Eye (tissue), 1 donor: ENCODE measurements around the gene ITGA6.

Experiments used
- DNase-seq: peaks from one replicate; pipeline ENCODE4 v3.0.0-alpha.2; 2015

ITGA6 gene

DNA sequence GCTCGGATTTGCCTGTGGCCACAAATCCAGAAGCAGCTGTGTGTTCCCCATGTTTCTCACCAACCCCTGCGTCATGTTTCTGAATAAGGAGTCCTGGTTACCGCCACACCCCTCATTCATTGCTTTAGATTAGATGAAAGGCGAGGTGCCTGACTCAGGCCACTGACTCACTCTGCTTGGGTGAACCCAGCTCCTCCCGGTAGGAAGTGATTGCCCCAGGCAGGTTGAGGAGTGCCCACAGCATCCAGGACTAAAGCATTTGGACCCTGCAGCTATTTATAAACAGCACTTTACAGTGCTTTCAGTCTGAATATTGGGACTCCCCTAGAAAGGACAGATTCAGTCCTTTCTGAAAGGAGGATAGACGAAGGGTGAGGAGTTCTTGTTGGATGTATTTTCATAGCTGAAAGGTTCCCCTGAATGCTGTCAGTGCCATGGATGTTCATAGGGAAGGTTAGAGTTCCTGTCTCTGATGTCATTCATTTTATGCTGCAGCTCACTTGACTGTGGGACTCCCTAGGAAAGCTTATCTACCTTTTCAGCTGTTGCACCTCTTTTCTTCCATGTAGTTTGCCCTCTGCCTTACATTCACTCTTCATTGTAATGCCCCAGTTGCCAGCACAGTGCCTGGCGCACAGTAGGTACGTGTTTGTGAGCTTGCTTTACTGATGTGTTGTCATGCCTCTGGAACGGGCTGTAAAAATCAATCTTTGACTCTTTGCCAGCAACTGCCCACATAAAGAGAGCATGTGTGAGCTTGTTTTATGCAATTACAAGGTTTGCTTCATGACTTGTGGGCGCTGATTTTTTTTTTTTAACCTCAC is 14.9 kb downstream of the ITGA6 start:
- peak; percentile 30 for DNase-seq

DNA sequence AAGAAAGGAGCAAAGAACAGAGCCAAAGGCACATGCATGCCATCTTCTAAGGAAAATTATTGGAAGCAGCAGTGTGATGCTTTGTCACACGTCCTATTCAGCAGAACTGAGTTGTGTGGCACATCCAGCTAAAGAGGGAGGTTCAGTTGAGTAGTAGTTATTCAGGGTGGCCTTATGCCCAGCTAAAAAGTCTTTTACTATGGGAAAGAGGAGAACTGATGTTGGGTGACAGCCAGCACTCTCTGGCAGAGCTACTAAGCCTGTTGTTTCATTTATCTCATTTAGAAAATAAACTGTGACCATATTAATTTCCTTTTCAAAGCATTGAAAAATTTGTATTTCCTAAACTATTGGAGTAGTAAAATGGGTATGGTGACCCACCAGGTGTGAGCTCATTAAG is 18.5 kb downstream of the ITGA6 start:
- DNase-seq: no peak

DNA sequence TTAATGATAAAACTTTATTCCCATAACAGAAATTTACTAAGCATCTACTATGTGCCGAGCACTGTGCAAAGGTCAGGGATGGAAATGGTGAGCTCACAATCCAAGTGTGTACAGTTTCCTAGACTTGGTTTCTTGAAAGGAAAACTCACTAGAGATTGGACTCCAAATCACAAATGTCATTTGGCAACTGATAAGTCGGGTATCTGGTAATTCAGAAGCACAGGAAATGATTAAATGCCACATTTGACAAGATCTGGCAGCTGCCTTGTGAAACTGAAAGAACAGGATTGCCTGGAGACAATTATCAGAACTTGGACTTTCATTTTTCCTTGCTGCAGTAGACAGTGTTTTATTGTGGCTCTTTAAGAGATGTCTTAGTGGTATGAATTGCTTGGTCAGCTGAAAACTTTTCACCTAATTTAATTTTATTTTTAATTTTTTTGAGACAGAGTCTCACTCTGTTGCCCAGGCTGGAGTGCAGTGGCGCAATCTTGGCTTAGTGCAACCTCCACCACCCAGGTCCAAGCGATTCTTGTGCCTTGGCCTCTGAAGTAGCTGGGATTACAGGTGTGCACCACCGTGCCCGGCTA is 19.2 kb downstream of the ITGA6 start:
- DNase-seq: no peak

DNA sequence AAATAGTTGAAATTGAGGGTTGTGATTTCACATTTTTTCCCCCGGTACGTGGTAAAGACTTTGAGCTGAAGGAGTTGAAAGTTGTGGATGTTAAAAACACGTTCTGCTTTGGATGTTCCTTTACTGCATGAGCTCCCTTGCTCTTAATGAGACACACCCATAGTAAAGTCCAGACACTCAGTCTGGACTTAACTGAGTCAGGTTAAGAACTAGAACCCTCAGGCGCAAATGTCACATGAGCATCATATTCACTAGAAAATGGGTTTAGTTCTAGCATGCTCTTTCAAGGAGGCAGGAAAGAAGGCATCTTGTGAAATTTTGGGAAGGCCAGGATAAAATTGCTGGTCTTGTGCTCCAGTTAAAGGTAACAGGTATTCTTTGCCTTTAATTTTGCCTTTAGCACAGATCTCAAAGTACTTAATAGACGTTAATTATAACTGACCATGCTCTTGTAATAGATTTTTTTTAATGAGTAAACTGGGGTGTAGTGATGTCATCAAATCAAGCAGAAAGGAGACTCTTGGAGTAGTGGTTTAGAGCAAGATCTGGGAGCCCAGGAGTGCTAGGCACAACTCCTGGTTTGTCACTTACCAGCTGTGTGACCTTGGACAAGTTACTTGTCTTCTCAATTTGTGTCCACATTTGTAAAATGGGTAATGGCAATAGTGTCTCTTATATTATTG is 20.6 kb downstream of the ITGA6 start:
- DNase-seq: no peak

DNA sequence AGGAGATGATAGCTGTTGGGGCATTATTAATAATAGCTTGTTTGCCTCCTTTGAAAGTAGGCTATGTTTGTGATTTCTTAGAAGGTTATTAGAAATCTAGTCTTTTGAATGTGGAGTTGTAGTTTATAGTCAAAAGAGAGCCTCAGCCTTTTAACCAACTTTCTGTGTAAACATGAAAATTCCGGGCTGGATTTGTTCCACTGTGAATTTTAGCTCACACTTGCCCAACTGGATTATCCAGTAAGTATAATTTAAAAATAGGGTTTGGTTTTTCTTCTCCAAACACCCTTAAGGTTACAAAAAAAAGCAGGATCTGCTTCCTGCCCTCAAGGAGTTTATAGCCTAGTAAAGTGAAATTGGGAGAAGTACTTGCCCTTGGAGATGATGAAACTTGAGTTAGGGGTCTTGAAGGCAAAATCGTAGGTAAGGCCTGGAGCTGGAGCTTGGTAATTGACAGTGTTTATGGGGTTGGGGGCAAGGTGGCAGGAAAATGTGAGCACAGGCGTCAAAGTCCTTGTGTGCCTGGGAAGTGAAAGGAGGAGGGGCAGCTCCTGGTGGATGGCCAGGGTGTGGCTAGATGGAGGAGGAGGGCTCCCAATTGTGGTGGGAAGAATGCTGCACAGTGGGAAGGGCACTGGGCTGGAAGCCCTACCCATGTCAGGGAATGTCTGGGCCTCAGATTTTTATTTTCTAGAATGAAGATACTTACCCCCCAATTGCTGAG is 21.3 kb downstream of the ITGA6 start:
- no peak for DNase-seq

DNA sequence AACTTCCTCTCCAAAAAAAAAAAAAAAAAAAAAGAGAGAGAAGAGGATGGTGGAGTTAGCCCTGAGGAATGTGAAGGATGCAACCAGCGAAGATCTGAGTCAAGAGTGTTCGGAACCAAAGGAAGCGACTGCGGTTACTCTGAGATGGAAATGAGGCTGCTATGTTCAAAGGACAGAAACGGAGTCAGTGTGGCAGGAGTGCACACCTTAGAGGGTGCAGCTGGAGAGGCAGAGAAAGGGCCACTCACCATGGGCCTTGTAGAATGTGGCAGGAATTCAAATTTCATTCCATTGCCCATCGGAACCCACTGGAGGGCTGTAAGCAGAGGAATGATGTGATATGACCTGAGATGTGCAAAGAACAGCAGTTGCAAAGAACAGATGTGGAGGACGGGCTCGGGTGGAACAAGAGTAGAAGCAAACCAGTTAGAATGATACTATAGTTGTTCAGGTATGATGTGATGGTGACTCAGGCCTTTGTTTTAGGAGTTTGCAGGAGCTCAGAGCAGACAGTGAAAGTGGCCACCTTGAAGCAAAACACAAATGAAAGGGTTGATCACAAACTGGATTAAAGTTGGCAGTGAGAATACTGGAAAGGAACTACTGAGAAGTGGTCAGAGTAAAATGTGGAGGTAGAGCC is 22.6 kb downstream of the ITGA6 start:
- DNase-seq: no peak

DNA sequence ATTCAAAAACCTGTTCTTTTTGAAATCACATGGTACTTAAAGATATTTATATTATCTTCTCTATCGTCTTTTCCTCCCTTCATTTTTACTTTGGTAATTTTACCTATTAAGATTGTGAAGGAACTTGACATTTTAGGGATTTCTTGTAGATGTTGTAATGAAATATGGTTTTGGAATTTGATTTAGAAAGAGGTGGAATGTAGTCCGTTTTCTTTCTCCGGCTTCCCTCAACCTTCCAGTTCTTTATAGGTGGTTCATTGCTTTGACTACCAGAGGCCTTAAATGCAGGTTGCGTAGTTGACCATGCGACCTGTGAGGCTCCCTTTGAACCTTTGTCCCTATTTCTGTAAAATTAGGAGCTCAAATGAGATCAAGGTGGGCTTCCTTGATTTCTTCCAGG is 24.5 kb downstream of the ITGA6 start:
- no peak for DNase-seq

DNA sequence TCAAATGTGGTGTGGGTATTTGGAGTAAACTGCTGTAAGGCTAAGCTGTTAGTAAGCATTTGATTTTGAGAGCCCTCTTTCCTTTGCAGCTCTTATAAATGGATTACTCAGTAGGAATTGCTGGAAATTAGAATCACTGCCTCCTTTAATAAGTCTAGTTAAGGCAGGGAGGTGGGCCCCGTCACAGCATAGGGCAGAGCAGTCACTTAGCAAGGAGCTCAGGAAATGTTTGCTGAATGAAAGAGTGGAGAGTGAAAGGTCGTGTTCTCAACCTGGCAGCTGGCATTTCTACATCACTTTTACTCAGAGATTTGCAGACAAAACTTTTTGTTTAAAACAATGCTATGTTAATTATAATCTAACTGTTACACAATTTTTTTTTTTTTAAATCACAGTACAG is 25.5 kb downstream of the ITGA6 start:
- DNase-seq: no peak

DNA sequence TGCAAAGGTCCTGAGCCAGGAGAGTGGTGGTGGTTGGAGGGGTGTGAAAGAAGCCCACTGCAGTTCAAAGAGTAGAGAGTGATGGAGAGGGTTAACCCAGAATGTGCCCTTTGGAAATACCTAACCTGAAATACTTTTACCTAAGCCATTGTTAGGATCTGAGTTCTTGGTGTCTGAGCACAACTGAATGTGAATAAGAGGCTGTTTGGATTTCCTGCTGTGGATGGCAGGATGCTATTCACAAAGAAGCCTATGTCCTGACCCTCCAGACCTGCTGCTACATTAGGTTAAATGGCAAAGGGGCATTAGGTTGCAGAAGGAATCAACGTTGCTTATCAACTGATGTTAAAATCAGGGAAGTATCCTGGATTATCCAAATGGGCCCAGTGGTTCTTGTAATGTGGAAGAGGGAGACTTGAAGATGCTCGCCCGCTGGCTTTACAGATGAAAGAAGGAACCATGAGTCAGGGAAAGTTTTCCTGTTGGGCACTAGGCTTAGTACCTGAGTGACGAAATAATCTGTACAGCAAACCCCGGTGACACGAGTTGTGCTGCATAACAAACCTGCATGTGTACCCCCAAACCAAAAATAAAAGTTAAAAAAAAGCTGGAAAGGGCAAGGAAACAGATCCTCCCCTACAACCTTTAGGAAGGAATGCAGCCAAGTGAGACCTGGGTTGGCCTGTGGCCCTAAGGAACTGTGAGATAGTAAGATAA is 27.2 kb downstream of the ITGA6 start:
- no peak for DNase-seq

DNA sequence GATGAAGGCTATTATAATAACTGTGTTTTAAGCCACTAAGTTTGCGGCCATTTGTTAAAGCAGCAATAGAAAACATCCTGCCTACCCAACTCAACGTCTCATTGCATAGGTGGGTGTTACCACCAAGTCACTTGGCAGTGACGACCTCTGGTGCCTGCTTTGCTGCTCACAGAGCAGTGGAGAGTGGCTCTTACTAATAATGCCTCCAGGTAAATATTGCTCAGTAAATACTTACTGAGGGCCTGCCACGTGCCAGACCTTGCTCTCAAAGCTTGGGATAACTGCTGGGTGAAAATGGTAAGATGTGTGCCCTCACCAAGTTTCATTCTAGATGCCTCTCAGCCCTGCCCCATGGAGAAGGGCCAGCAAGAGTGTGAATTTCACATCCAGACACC is 27.7 kb downstream of the ITGA6 start:
- no peak for DNase-seq

DNA sequence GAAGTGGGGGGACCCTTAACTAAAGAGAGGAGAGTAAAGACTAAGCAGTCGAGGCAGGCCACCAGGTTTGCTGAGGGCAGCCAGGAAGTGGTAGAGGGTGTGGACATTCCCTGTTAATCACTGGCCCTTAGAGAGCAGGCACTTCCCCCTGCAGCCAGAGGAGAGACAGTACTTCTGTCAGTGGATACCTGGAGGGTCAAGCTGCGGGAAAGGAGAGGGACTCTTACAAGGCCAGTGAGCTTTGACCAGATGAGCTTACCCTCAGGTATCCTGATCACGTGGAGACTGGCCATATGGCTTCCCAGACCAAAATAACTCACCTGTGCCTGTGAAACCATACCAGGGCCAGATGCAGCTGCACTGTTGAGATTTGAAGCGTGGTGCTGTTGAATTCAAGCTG is 28.6 kb downstream of the ITGA6 start:
- DNase-seq: no peak

DNA sequence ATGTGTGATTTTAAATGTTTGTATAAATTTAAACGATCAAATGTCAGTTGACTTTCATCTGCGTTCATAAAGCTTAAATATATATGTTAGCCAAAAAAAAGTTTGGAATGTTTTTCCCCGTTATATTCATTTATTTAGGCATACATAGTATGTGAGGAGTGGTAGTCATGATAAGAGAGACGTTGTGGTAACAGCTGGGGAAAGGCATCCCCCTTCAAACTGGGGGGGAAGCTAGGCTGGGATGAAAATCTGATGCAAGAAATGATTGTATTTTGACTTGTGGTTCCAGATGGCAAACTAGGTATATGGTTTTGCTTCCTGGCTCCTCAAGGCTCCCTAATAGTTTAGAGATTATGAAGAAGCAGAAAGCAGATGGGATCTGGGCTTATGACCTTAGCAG is 30.1 kb downstream of the ITGA6 start:
- no peak for DNase-seq

DNA sequence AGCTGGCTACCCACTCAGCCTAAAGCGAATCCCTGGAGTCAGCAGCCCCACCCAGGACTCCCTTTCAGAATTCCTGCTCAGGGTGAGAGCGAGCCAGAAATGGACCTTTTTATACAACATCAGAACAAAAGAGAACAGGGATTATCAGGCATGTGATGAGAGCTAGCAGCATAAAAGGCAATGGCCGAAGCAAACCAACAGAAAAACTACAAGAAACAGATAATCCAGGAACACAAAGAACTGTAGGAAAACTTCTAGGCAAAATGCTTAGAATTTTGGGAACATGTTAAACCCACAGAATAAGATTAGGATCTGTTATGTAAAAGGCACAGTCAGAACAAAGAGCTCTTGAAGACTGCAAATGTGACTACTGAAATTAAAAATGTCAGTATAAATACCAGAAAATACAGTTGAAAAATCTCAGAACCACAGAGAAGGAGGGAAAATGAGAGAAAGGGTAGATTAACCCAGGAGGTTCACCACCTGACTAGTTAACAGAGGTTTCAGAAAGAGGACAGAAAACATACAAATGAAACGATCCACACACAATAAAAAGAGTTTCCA is 31.3 kb downstream of the ITGA6 start:
- DNase-seq: no peak

DNA sequence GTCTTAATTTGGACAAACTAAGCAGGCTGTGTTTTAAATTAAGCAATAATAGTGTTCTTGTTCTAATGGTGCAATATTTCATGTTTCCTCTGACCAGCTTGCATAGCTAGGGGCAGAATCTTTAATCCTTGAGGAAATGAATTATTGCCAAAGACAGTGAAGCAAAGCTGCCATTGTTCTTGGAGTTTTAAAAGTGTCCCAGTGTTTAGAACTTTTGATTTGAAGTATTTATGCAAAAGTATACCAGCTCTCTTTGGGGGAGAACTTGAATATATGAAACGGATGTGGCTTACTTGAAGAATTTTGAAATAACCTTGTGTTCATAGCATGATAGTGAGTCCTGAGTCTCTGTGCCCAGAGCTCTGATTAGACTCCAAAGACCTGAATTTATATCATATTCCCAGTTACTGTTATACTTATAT is 33.4 kb downstream of the ITGA6 start:
- no peak for DNase-seq

DNA sequence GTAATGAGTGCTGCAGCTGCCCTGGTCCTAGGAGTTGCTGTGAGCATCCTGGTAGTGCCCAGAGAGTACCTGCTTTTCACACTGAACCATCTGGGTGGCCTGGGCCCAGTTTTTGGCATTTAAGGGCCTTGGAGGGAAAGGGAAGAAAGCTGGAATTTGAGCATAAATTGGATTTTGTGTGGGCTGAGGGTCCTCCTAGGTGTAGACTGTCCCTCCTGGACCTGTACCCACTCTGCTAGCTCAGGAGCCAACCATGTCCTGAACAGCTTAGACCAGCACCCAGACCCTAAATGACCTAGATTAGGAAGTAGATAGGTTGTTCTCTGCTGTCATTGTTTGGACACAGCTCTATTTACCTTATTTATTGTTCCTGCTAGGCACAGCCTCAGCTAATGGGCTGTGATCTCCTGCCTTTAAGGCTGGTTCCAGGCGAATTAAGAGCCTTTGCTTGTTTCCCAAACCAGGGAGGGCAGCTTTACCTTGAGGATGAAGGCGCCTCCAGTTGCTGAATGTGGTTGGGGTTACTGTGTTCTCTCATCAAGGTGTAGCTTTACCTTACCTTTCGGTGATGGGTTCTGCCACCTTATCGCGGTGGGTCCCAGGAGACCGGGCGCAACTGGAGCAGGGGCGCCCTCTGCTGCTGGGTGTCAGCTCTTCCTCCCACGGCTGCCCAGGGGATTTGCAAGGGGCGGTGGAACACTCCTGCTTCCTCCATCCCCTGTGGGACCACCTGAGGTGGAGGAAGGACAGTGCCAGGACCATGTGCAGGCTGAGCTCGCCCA is 34.4 kb downstream of the ITGA6 start:
- peak; percentile 72 for DNase-seq

DNA sequence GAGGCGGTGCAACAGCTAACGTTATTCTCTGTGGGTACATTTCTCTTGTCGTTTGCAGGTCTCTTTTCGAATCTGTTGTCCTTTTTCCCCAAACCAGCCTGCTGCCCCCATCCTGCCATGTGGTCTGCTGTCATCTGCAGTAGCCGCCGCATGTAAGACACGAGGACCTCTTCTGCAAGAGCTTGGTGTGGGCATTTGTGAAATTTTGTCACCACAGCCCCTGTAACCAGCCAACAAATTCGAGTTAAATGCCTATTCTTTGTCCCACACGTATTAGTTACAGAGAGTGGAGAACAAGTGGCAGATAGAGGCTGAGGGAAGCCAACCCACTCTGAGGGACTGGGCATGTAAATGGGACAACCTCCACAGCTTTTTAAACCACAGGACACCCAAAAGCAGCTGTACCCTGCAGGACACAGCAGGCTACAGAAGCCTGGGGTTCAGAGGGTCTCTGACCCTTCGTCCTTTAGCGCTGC is 35.0 kb downstream of the ITGA6 start:
- DNase-seq: no peak

DNA sequence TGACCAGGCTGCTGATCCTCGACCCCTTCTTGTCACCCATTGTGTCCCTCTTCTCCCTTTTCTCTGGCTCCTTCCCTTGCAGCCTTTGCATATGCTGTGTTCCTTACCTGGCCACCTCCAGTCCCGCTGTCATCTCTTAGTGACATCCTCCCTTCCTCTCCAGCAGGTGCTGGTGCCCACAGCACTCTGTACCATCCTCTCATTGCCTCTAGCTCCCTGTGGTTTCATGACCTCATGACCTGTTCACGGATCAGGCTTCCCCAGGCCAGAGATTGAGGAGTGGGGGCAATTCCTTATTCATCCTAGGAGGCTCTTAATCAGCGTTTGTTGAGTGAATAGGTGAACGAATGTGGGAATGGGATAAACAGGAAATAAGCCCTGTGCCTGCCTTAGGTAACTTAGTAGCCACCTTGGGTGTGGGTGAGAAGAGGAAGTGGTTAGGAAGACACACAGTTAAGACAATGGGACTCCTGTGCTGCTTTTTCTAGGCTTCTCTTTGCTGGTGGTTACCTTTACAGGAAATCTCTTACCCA is 35.5 kb downstream of the ITGA6 start:
- no peak for DNase-seq

DNA sequence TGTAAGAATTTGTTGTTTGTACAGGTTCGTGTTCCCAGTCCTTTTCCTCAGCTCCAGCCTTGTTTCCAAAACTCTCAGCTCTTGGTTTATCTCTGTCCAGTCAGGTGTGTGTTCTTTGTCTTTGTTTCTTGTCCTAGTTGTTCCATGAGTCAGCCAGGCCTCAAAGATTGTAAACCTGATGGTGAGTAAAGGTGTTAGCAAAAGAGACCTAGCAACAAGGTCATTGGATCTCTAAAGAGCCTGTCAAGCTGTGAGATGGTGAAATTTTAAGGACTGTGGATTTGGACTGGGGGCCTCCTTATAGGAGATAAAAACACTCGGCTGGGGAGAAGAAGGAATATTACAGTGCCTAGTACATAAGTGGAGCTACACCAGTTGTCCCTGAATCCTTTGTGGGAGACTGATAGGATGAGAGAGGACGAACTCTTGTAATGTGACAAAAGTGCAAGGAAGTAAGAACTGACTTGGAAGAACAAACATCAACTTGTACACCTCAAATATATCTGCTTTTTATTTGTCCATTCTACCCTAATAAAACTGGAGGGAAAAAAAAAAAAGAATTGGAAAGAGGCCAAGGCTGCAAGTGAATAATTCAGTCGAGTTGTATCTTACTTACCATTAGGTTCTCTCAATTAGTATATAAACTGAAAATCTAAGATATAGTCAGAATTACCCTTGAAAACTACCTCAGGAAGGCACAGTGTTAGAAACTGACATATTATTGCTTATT is 37.2 kb downstream of the ITGA6 start:
- DNase-seq: no peak

DNA sequence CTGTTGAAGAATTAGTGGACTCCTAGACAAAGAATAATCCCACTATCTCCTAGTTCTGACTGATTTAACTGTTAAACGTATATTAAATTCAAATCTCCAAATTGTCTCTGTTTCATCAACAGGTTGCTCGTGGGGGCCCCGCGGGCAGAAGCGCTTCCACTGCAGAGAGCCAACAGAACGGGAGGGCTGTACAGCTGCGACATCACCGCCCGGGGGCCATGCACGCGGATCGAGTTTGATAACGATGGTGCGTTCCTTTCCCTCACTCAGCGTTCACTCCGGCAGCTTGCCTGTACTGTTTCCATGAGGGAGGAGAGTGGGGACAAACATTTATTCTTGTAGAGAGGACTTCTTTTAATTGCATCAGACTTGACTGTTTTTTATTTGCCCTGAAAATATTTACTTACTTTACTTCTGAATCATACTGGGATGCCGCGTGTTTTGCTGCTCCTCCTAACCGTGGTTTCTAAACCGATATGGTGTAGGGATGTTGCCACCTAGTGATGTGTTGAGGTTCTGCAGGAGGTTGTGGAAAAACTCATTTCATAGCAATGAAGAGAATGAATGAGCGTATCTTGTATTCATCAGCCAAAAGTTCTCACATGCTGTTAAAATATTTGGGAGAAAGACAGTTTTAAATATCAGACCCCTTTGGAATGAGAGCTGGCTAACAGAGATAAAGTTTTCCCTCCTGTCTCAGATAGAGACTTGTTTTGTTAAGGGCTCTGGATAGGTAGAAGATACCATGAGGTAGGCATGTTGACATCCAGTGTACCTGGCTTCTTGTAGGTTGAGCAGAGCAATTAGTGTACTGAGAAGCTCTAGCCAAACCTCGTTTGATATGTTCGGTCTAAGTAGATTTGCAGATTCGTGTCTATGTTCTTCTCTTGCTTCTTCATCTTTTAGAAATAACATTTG is 38.3 kb downstream of the ITGA6 start:
- DNase-seq: peak; percentile 92
